GM06990 (cell line): Measurements from ENCODE around the gene DDR2.

Source experiments
- DNase-seq: peaks from one replicate; pipeline ENCODE4 v3.0.0-alpha.2; 2011; ENCODE audit not compliant: insufficient read length; ENCODE audit errors: extremely low read depth
- H3K27me3 ChIP-seq: replicated peaks from 2 replicates; pipeline ENCODE4 v1.6.0; 2011; ENCODE audit warnings: low read length; ENCODE audit not compliant: control insufficient read depth, insufficient read depth
- H3K36me3 ChIP-seq: 2 replicates; pipeline ENCODE4 v1.5.1; 2011; ENCODE audit warnings: low read length; ENCODE audit not compliant: control insufficient read depth, insufficient read depth
- H3K4me3 ChIP-seq: replicated peaks from 2 replicates; pipeline ENCODE4 v1.5.1; 2011; ENCODE audit warnings: low read depth, mild to moderate bottlenecking, control low read depth, low read length
- CTCF ChIP-seq: IDR thresholded peaks from 2 replicates; pipeline ENCODE4 v1.5.1; 2011; ENCODE audit warnings: low read length, control low read depth, mild to moderate bottlenecking, inconsistent platforms; ENCODE audit not compliant: insufficient read depth, poor library complexity, severe bottlenecking

The DDR2 gene

GRCh38 chr1:162682013-162682419 lies 49.8 kb downstream of the DDR2 start:
- Histone ChIP-seq H3K4me3 (no peak overlapping the region), H3K36me3 (no peaks in the 10 kb centered on the region), H3K27me3 (no peaks in the 10 kb centered on the region)
- TF ChIP-seq CTCF = no peak
- DNase-seq = no peak

GRCh38 chr1:162687870-162688269 lies 55.6 kb downstream of the DDR2 start:
- DNase-seq = no peak
- Histone ChIP-seq H3K36me3 (no peaks in the 10 kb centered on the region), H3K27me3 (no peaks in the 10 kb centered on the region), H3K4me3 (no peak overlapping the region)
- TF ChIP-seq CTCF = no peak

GRCh38 chr1:162688521-162688920 lies 56.3 kb downstream of the DDR2 start:
- Histone ChIP-seq H3K36me3 (no peaks in the 10 kb centered on the region), H3K27me3 (no peaks in the 10 kb centered on the region), H3K4me3 (no peak overlapping the region)
- DNase-seq = no peak
- no peak for TF ChIP-seq CTCF

- no peak overlapping the region for H3K4me3 ChIP-seq
- DNase-seq = no peak
- no peaks in the 10 kb centered on the region for H3K36me3 ChIP-seq
- TF ChIP-seq CTCF = no peak
- H3K27me3 ChIP-seq = no peaks in the 10 kb centered on the region
These were observed 56.7 kb downstream of the DDR2 start for GRCh38 chr1:162688931-162689330.

GRCh38 chr1:162689745-162690671 lies 57.7 kb downstream of the DDR2 start:
- no peak for TF ChIP-seq CTCF
- Histone ChIP-seq H3K4me3 (no peak overlapping the region), H3K36me3 (no peaks in the 10 kb centered on the region), H3K27me3 (no peaks in the 10 kb centered on the region)
- no peak for DNase-seq
